Measurements from ENCODE around the gene PRKCH.

The PRKCH gene

GRCh38 chr14:61470261-61470960, 149.0 kb downstream of the PRKCH start:
- no peak overlapping the region for H4K5ac ChIP-seq (ENCODE audit: low read length)
- DNase-seq = peak; percentile 74
- H2BK120ac ChIP-seq (ENCODE audit: low read depth, low read length) = no peak overlapping the region
- H4K8ac ChIP-seq (ENCODE audit: low read depth, low read length) = no peak overlapping the region
- WGBS (ENCODE audit: extremely low coverage, insufficient coverage, low lambda C conversion rate) = no CpG with 5 or more reads among the region's 13 CpGs
- no peaks in the 10 kb centered on the region for H3K36me3 ChIP-seq (ENCODE audit: control insufficient read depth, insufficient read depth, low read length)
- H2AK5ac ChIP-seq (ENCODE audit: low read length) = no peak overlapping the region
- peak overlapping the region; percentile 3 for H3K4me2 ChIP-seq (ENCODE audit: low read length)
- no peak overlapping the region for H2BK5ac ChIP-seq (ENCODE audit: low read length)
- H3K18ac ChIP-seq (ENCODE audit: low read length) = no peak overlapping the region
- H3K56ac ChIP-seq (ENCODE audit: low read length) = peak overlapping the region; percentile 62
- H3K4me3 ChIP-seq (ENCODE audit: low read length) = no peak overlapping the region
- no peak overlapping the region for H3K23ac ChIP-seq (ENCODE audit: low read length)
- no peaks in the 10 kb centered on the region for H3K79me2 ChIP-seq (ENCODE audit: control insufficient read depth, insufficient read depth, low read length)
- no peaks in the 10 kb centered on the region for H3K27me3 ChIP-seq (ENCODE audit: insufficient read depth, low read length, poor library complexity)
- no peak overlapping the region for H3K9ac ChIP-seq (ENCODE audit: low read length)
- no peak overlapping the region for H3K4ac ChIP-seq (ENCODE audit: low read depth, low read length)
- no peaks in the 10 kb centered on the region for H3K79me1 ChIP-seq (ENCODE audit: low read length)
- H3K27ac ChIP-seq (ENCODE audit: low read depth, low read length) = no peak overlapping the region
- no peak overlapping the region for H2BK15ac ChIP-seq (replicated peaks; ENCODE audit: low read depth)
- peaks cover 8% of the 10 kb centered on the region for H3K4me1 ChIP-seq (ENCODE audit: control insufficient read depth, low read depth, low read length)

- Histone ChIP-seq H3K4ac (ENCODE audit: low read depth, low read length) (no peak overlapping the region), H3K79me1 (ENCODE audit: low read length) (no peaks in the 10 kb centered on the region), H3K27ac (ENCODE audit: low read depth, low read length) (no peak overlapping the region), H3K27me3 (ENCODE audit: insufficient read depth, low read length, poor library complexity) (no peaks in the 10 kb centered on the region), H2BK5ac (ENCODE audit: low read length) (no peak overlapping the region), H3K79me2 (ENCODE audit: control insufficient read depth, insufficient read depth, low read length) (no peaks in the 10 kb centered on the region), H3K4me1 (ENCODE audit: control insufficient read depth, low read depth, low read length) (peaks cover 8% of the 10 kb centered on the region), H3K18ac (ENCODE audit: low read length) (no peak overlapping the region), H3K23ac (ENCODE audit: low read length) (no peak overlapping the region), H4K5ac (ENCODE audit: low read length) (no peak overlapping the region), H2BK120ac (ENCODE audit: low read depth, low read length) (no peak overlapping the region), H2AK5ac (ENCODE audit: low read length) (no peak overlapping the region), H2BK15ac (replicated peaks; ENCODE audit: low read depth) (no peak overlapping the region), H3K56ac (ENCODE audit: low read length) (peak overlapping the region; percentile 44), H4K8ac (ENCODE audit: low read depth, low read length) (no peak overlapping the region), H3K36me3 (ENCODE audit: control insufficient read depth, insufficient read depth, low read length) (no peaks in the 10 kb centered on the region), H3K9ac (ENCODE audit: low read length) (no peak overlapping the region), H3K4me3 (ENCODE audit: low read length) (no peak overlapping the region), H3K4me2 (ENCODE audit: low read length) (no peak overlapping the region)
- WGBS (ENCODE audit: extremely low coverage, insufficient coverage, low lambda C conversion rate) = no CpG with 5 or more reads among the region's 3 CpGs
- no peak for DNase-seq
Measured at GRCh38 chr14:61470961-61471293, 149.5 kb downstream of the PRKCH start.

GRCh38 chr14:61471297-61472005, 150.1 kb downstream of the PRKCH start:
- Histone ChIP-seq H3K27me3 (ENCODE audit: insufficient read depth, low read length, poor library complexity) (no peaks in the 10 kb centered on the region), H3K9ac (ENCODE audit: low read length) (no peak overlapping the region), H2AK5ac (ENCODE audit: low read length) (no peak overlapping the region), H2BK5ac (ENCODE audit: low read length) (no peak overlapping the region), H2BK15ac (replicated peaks; ENCODE audit: low read depth) (no peak overlapping the region), H3K4me1 (ENCODE audit: control insufficient read depth, low read depth, low read length) (peaks cover 5% of the 10 kb centered on the region), H3K56ac (ENCODE audit: low read length) (no peak overlapping the region), H3K4me3 (ENCODE audit: low read length) (no peak overlapping the region), H3K18ac (ENCODE audit: low read length) (no peak overlapping the region), H3K79me2 (ENCODE audit: control insufficient read depth, insufficient read depth, low read length) (no peaks in the 10 kb centered on the region), H2BK120ac (ENCODE audit: low read depth, low read length) (no peak overlapping the region), H3K79me1 (ENCODE audit: low read length) (no peaks in the 10 kb centered on the region), H3K23ac (ENCODE audit: low read length) (no peak overlapping the region), H4K8ac (ENCODE audit: low read depth, low read length) (no peak overlapping the region), H3K4me2 (ENCODE audit: low read length) (no peak overlapping the region), H4K5ac (ENCODE audit: low read length) (no peak overlapping the region), H3K36me3 (ENCODE audit: control insufficient read depth, insufficient read depth, low read length) (no peaks in the 10 kb centered on the region), H3K27ac (ENCODE audit: low read depth, low read length) (no peak overlapping the region), H3K4ac (ENCODE audit: low read depth, low read length) (no peak overlapping the region)
- WGBS (ENCODE audit: extremely low coverage, insufficient coverage, low lambda C conversion rate) = no CpG with 5 or more reads among the region's 7 CpGs
- DNase-seq = no peak

GRCh38 chr14:61472011-61472672, 150.8 kb downstream of the PRKCH start:
- no peak for DNase-seq
- H2BK120ac ChIP-seq (ENCODE audit: low read depth, low read length) = no peak overlapping the region
- no peak overlapping the region for H2BK15ac ChIP-seq (replicated peaks; ENCODE audit: low read depth)
- no peak overlapping the region for H3K4me2 ChIP-seq (ENCODE audit: low read length)
- no peak overlapping the region for H4K8ac ChIP-seq (ENCODE audit: low read depth, low read length)
- WGBS (ENCODE audit: extremely low coverage, insufficient coverage, low lambda C conversion rate) = no CpG with 5 or more reads among the region's 8 CpGs
- no peak overlapping the region for H4K5ac ChIP-seq (ENCODE audit: low read length)
- no peak overlapping the region for H3K4me3 ChIP-seq (ENCODE audit: low read length)
- no peak overlapping the region for H3K9ac ChIP-seq (ENCODE audit: low read length)
- no peak overlapping the region for H2AK5ac ChIP-seq (ENCODE audit: low read length)
- H2BK5ac ChIP-seq (ENCODE audit: low read length) = no peak overlapping the region
- no peaks in the 10 kb centered on the region for H3K36me3 ChIP-seq (ENCODE audit: control insufficient read depth, insufficient read depth, low read length)
- H3K27ac ChIP-seq (ENCODE audit: low read depth, low read length) = no peak overlapping the region
- no peak overlapping the region for H3K4ac ChIP-seq (ENCODE audit: low read depth, low read length)
- no peaks in the 10 kb centered on the region for H3K79me1 ChIP-seq (ENCODE audit: low read length)
- no peaks in the 10 kb centered on the region for H3K79me2 ChIP-seq (ENCODE audit: control insufficient read depth, insufficient read depth, low read length)
- H3K4me1 ChIP-seq (ENCODE audit: control insufficient read depth, low read depth, low read length) = peaks cover 2% of the 10 kb centered on the region
- no peaks in the 10 kb centered on the region for H3K27me3 ChIP-seq (ENCODE audit: insufficient read depth, low read length, poor library complexity)
- H3K23ac ChIP-seq (ENCODE audit: low read length) = no peak overlapping the region
- no peak overlapping the region for H3K18ac ChIP-seq (ENCODE audit: low read length)
- no peak overlapping the region for H3K56ac ChIP-seq (ENCODE audit: low read length)

GRCh38 chr14:61472801-61473376, 151.5 kb downstream of the PRKCH start:
- no peak overlapping the region for H3K27ac ChIP-seq (ENCODE audit: low read depth, low read length)
- H2BK120ac ChIP-seq (ENCODE audit: low read depth, low read length) = no peak overlapping the region

More at GRCh38 chr14:61472801-61473376, 151.5 kb downstream of the PRKCH start:
- H3K4me1 ChIP-seq (ENCODE audit: control insufficient read depth, low read depth, low read length) = peaks cover 2% of the 10 kb centered on the region
- no peaks in the 10 kb centered on the region for H3K79me1 ChIP-seq (ENCODE audit: low read length)
- H3K27me3 ChIP-seq (ENCODE audit: insufficient read depth, low read length, poor library complexity) = no peaks in the 10 kb centered on the region
- no peak overlapping the region for H4K8ac ChIP-seq (ENCODE audit: low read depth, low read length)
- no peak overlapping the region for H2BK5ac ChIP-seq (ENCODE audit: low read length)
- no peaks in the 10 kb centered on the region for H3K79me2 ChIP-seq (ENCODE audit: control insufficient read depth, insufficient read depth, low read length)
- DNase-seq = no peak
- H3K18ac ChIP-seq (ENCODE audit: low read length) = no peak overlapping the region
- H3K56ac ChIP-seq (ENCODE audit: low read length) = no peak overlapping the region
- H3K23ac ChIP-seq (ENCODE audit: low read length) = no peak overlapping the region
- no peak overlapping the region for H4K5ac ChIP-seq (ENCODE audit: low read length)
- no peaks in the 10 kb centered on the region for H3K36me3 ChIP-seq (ENCODE audit: control insufficient read depth, insufficient read depth, low read length)
- no peak overlapping the region for H3K9ac ChIP-seq (ENCODE audit: low read length)
- H3K4ac ChIP-seq (ENCODE audit: low read depth, low read length) = no peak overlapping the region
- H3K4me2 ChIP-seq (ENCODE audit: low read length) = no peak overlapping the region
- H3K4me3 ChIP-seq (ENCODE audit: low read length) = no peak overlapping the region
- no peak overlapping the region for H2BK15ac ChIP-seq (replicated peaks; ENCODE audit: low read depth)
- H2AK5ac ChIP-seq (ENCODE audit: low read length) = no peak overlapping the region
- no CpG with 5 or more reads among the region's 3 CpGs for WGBS (ENCODE audit: extremely low coverage, insufficient coverage, low lambda C conversion rate)
